Esophagus squamous epithelium (tissue), 5 donors: ENCODE data around the gene RAD51AP1. TPM values are rescaled to one million over a fixed set of nuclear protein-coding genes. Genes with fewer than 3 reads are reported as not detected.

Experiments
- DNase-seq: peaks from one replicate; lab custom pipeline; 2025; lab: John Stamatoyannopoulos, UW
- H3K27ac ChIP-seq, 4 donors: fragments of 200-600 bp; sonication (generic); one replicate each; pipeline ENCODE4 v1.5.1; 2016 to 2019; ENCODE audit warnings: mild to moderate bottlenecking in 1 of 4
- H3K27me3 ChIP-seq, 4 donors: fragments of 200-600 bp; sonication (generic); 1 replicate in 3 of 4; 2 replicates in 1 of 4; pipeline versions ENCODE4 v1.5.1 to v1.6.0; 2017 to 2021; ENCODE audit warnings: antibody characterized with exemption in 1 of 4
- H3K36me3 ChIP-seq, 3 donors: fragments of 200-600 bp; sonication (generic); one replicate each; pipeline ENCODE4 v1.5.1; 2016 to 2019
- H3K4me1 ChIP-seq, 3 donors: fragments of 200-600 bp; sonication (generic); one replicate each; pipeline ENCODE4 v1.5.1; 2017 to 2019
- H3K4me3 ChIP-seq, 4 donors: fragments of 200-600 bp; sonication (generic); 1 replicate in 3 of 4; 2 replicates in 1 of 4; pipeline ENCODE4 v1.5.1; 2016 to 2019; ENCODE audit warnings: mild to moderate bottlenecking in 2 of 4, moderate library complexity in 1 of 4
- H3K9me3 ChIP-seq, 3 donors: fragments of 200-600 bp; sonication (generic); one replicate each; pipeline ENCODE4 v1.5.1; 2016 to 2019
- POLR2A ChIP-seq, 4 donors: fragments of 450-650 bp; IDR thresholded peaks; one replicate each; pipeline ENCODE4 v1.6.1; 2017; ENCODE audit warnings: antibody characterized with exemption in 4 of 4, mild to moderate bottlenecking in 4 of 4, moderate library complexity in 3 of 4
- WGBS, 2 donors: methylation state at CpG; one replicate each; pipeline ENCODE4 v1.1.5; 2018; 5-methylcytosine and 5-hydroxymethylcytosine counted together
- intact Hi-C: fragments of 100-400 bp; cut with DNase I; formaldehyde crosslinking; loops from one replicate; pipeline ENCODE4 v1.15.0; 2022
- total RNA-seq, 4 donors: library from RNA; depleted of rRNA; stranded (reverse); fragments of >200 nt; gene quantifications; one replicate each; pipeline ENCODE4 v1.1.0, GENCODE V29; 2016
- TF ChIP-seq, protein P1 (sequence below), 6 experiments: fragments of 450-650 bp in 4 of 6; fragments of 200-600 bp in 2 of 6; sonication (generic) in 2 of 6; IDR thresholded peaks; one replicate each; pipeline ENCODE4 v1.5.1; 2016 to 2019; ENCODE audit warnings: antibody characterized with exemption in 6 of 6, mild to moderate bottlenecking in 4 of 6, moderate library complexity in 4 of 6
- donor health status: DM: yes; HTN: yes; CAD: no.

RAD51AP1 gene
- total RNA-seq, 4 donors from 2014 or later = 4.4 to 16.5 (median 10.3) TPM

DNA sequence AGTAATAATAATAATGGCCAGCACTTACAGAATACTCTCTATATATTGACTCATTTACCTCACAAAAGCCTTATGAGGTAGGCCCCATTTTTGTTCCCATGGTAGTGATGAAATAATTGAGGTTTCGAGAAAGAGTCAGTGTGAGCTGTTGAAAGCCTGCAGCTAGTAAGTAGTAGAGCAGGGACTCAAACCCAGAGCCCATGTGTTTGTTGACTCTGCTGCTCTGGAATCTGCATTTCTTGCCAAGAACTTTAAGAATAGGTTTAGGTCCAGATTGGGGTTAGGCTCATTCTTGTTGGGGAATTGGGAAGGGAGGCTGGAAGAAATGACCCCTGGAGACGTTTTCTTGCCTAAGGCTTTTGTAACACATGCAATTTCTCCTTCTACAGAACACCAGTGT lies 51.3 kb downstream of the RAD51AP1 start:
- DNase-seq = no peak
- TF ChIP-seq, protein P1, sequence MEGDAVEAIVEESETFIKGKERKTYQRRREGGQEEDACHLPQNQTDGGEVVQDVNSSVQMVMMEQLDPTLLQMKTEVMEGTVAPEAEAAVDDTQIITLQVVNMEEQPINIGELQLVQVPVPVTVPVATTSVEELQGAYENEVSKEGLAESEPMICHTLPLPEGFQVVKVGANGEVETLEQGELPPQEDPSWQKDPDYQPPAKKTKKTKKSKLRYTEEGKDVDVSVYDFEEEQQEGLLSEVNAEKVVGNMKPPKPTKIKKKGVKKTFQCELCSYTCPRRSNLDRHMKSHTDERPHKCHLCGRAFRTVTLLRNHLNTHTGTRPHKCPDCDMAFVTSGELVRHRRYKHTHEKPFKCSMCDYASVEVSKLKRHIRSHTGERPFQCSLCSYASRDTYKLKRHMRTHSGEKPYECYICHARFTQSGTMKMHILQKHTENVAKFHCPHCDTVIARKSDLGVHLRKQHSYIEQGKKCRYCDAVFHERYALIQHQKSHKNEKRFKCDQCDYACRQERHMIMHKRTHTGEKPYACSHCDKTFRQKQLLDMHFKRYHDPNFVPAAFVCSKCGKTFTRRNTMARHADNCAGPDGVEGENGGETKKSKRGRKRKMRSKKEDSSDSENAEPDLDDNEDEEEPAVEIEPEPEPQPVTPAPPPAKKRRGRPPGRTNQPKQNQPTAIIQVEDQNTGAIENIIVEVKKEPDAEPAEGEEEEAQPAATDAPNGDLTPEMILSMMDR (IDR thresholded peaks at IDR 0.05) = no peak
- TF ChIP-seq POLR2A (IDR thresholded peaks at IDR 0.05) = no peak
- no peaks in the 10 kb centered on the region for H3K36me3 ChIP-seq
- H3K27me3 ChIP-seq = peaks cover 0 to 73% (median 0%) of the 10 kb centered on the region in 4 donors
- no peaks in the 10 kb centered on the region for H3K4me1 ChIP-seq
- WGBS, 2 donors = 45 to 65% methylated on average over 2 of the region's 2 CpGs
- no peak overlapping the region for H3K4me3 ChIP-seq
- no peaks in the 10 kb centered on the region for H3K9me3 ChIP-seq
- H3K27ac ChIP-seq = no peak overlapping the region
- intact Hi-C loops = no loop called here

- Histone ChIP-seq H3K36me3 (no peaks in the 10 kb centered on the region), H3K27me3 (peaks cover 0 to 75% (median 0%) of the 10 kb centered on the region in 4 donors), H3K4me3 (no peak overlapping the region), H3K9me3 (no peaks in the 10 kb centered on the region), H3K4me1 (no peaks in the 10 kb centered on the region), H3K27ac (no peak overlapping the region)
- no peak for DNase-seq
- intact Hi-C loops = no loop called here
- 65 to 71% methylated on average over 6 of the region's 7 CpGs for WGBS, 2 donors
- no peak for TF ChIP-seq POLR2A (IDR thresholded peaks at IDR 0.05)
- TF ChIP-seq, protein P1 (IDR thresholded peaks at IDR 0.05) = no peak
Measured at GRCh38 chr12:4591180-4591687, 52.5 kb downstream of the RAD51AP1 start.

DNA sequence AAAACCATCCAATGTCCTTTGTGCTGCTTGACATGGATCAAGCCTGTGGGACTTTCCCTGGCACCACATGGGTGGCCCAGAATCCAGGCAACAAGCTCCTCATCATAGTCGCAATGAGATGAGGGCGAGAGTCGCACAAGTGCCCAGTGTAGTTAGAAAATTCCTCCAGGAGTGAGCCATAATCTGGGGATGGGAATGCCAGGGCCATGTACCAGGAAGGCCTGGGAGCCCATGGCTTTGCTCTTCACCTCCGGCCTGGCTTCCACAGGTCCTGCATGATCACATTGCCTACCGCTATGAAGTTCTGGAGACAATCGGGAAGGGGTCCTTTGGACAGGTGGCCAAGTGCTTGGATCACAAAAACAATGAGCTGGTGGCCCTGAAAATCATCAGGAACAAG lies 57.2 kb downstream of the RAD51AP1 start:
- intact Hi-C loops = no loop called here
- WGBS, 2 donors = 90 to 100% methylated on average over 3 to 6 of the region's 6 CpGs
- Histone ChIP-seq H3K4me1 (no peaks in the 10 kb centered on the region), H3K4me3 (no peak overlapping the region), H3K9me3 (no peaks in the 10 kb centered on the region), H3K36me3 (no peaks in the 10 kb centered on the region), H3K27me3 (peaks cover 0 to 52% (median 0%) of the 10 kb centered on the region in 4 donors), H3K27ac (no peak overlapping the region)
- TF ChIP-seq POLR2A (IDR thresholded peaks at IDR 0.05) = no peak
- TF ChIP-seq, protein P1 (IDR thresholded peaks at IDR 0.05) = no peak
- no peak for DNase-seq

GRCh38 chr12:4603421-4603820 lies 64.7 kb downstream of the RAD51AP1 start:
- H3K9me3 ChIP-seq = no peaks in the 10 kb centered on the region
- peaks cover 0 to 10% (median 0%) of the 10 kb centered on the region in 3 donors for H3K36me3 ChIP-seq
- TF ChIP-seq POLR2A (IDR thresholded peaks at IDR 0.05) = no peak
- TF ChIP-seq, protein P1 (IDR thresholded peaks at IDR 0.05) = no peak
- H3K4me3 ChIP-seq = no peak overlapping the region
- peaks cover 3 to 25% (median 4%) of the 10 kb centered on the region in 3 donors for H3K4me1 ChIP-seq
- no peak for DNase-seq
- H3K27ac ChIP-seq = no peak overlapping the region
- WGBS, 2 donors = 60 to 65% methylated on average over 6 to 7 of the region's 7 CpGs
- intact Hi-C loops = no loop called here
- H3K27me3 ChIP-seq = peaks cover 0 to 4% (median 0%) of the 10 kb centered on the region in 4 donors

DNA sequence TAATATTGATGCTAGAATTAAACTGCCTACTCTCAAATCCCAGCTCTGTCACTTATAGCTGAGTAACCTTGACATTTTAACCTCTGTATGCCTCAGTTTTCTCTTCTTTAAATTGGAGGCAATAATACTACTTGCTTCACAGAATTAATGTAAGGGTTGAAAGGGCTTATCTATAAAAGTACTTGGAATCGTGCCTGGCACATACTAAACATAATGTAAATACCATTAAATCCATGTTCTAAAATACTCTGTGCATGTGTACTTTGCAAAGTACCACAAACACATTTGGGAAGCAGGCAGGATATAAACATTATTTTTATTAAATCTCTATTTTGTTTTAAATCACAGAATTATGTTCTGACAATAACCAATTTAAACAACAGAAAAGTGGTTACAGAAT lies 65.3 kb downstream of the RAD51AP1 start:
- Histone ChIP-seq H3K4me3 (no peak overlapping the region), H3K27ac (no peak overlapping the region), H3K9me3 (no peaks in the 10 kb centered on the region), H3K4me1 (peaks cover 3 to 25% (median 4%) of the 10 kb centered on the region in 3 donors), H3K27me3 (peaks cover 0 to 4% (median 0%) of the 10 kb centered on the region in 4 donors), H3K36me3 (peaks cover 0 to 11% (median 0%) of the 10 kb centered on the region in 3 donors)
- 11 to 14% methylated on average over 1 of the region's 1 CpG for WGBS, 2 donors
- DNase-seq = no peak
- TF ChIP-seq, protein P1 (IDR thresholded peaks at IDR 0.05) = no peak
- no peak for TF ChIP-seq POLR2A (IDR thresholded peaks at IDR 0.05)
- intact Hi-C loops = no loop called here
